Stimulated activated CD8-positive, alpha-beta memory T cell treated with anti-CD3 and anti-CD28 coated beads, Interleukin-4, amount 100 ng/mL, for 48 hours (primary cell): ENCODE data around the gene APOB.

Experiments
- DNase-seq: peaks from one replicate; pipeline ENCODE4 v3.0.0-alpha.2; 2020

APOB gene

DNA sequence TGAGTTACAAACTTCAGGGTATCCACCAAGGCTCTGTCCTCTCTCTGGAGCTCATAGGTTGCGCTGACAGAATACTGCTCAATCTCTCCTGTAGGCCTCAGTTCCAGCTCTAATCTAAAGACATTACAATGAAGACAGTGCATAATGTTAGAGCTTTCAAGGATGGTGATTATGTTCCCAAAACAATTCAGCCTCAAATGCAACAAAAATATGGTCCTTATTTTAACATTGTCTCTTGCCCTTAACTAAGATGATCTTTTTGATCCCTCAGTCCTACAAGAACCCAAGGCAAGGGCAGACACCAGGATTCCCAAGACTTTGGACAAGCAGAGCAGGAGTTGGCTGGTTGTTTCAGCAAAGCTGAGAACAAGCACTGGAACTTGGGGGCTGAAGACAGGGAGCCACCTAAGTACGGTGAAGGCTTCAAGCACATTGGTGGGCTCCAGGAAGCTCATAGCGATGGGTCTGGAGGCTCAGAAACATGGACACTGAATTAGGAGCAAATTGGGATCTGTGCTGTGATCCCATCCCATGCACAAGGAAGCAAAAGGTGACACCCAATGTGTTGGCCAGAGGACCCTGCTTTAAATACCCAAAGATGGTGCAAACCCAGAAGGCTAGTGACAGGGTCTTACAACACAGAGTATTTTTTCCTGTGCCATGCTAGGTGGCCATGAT, 24.7 kb downstream of the APOB start:
- no peak for DNase-seq

DNA sequence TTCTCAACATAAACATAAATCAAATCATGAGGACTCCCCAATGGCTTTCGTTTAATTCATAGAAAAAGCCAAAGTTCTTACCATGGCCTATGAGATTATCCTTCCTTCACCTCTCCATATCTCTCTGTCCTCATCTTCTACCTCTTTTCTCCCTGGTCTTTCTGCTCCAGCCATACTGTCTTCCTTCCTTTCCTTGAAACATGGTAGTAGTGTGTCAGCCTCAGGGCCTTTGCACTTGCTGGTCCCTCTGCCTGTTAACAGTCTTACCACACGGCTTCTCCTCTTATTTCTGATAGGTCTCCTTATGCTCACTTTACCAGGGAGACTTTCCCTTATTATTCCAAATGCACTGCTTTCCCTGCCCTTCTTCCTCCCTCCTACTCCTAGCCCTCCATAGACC, 25.6 kb downstream of the APOB start:
- DNase-seq = no peak

DNA sequence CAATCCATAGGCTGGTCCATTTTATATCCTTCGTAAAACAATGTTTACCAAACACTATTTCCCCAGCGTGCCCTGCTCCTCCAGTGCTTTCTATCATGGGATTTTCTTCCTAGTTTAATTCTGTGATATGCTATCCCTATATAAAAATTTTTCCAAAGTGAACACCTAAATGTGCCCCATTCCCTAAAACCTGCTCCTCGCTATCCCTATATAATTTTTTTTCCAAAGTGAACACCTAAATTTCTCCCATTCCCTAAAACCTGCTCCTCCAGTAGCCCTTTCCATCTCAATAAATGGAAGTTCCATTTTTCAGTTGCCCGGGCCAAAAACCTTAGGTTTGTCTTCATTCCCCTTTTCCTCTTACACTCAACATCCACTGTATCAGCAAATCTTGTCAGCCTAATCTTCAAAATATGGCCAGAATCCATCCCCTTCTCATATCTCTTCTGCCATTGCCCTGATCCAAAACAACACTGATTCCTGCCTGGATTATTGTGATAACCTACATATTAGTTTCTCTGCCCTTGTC, 26.1 kb downstream of the APOB start:
- DNase-seq = no peak

DNA sequence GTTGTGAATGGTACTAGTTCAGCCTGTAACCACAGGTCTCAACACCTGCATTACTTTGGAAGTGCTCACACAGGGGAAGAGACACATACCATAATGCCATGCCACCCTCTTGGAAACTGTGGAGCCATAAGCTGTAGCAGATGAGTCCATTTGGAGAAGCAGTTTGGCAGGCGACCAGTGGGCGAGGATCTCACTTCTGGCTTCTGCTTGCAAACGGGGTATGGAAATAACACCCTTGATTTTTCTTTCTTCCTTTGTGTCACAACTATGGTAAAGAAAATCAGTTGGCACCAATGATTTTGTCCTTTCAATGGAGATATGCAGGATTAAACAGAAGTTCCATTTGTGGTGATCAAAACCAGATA, 28.6 kb downstream of the APOB start:
- no peak for DNase-seq

GRCh38 chr2:21014364-21015280, 29.3 kb downstream of the APOB start:
- no peak for DNase-seq

- no peak for DNase-seq
Measured at GRCh38 chr2:21013043-21013816, 30.6 kb downstream of the APOB start.

GRCh38 chr2:21012557-21012937, 31.3 kb downstream of the APOB start:
- DNase-seq = no peak

GRCh38 chr2:21011876-21012556, 31.9 kb downstream of the APOB start:
- no peak for DNase-seq

- DNase-seq = no peak
Measured at GRCh38 chr2:21011453-21011852, 32.4 kb downstream of the APOB start.

- no peak for DNase-seq
Measured at GRCh38 chr2:21010813-21011439, 32.9 kb downstream of the APOB start.

GRCh38 chr2:21009662-21010225, 34.1 kb downstream of the APOB start:
- no peak for DNase-seq

DNA sequence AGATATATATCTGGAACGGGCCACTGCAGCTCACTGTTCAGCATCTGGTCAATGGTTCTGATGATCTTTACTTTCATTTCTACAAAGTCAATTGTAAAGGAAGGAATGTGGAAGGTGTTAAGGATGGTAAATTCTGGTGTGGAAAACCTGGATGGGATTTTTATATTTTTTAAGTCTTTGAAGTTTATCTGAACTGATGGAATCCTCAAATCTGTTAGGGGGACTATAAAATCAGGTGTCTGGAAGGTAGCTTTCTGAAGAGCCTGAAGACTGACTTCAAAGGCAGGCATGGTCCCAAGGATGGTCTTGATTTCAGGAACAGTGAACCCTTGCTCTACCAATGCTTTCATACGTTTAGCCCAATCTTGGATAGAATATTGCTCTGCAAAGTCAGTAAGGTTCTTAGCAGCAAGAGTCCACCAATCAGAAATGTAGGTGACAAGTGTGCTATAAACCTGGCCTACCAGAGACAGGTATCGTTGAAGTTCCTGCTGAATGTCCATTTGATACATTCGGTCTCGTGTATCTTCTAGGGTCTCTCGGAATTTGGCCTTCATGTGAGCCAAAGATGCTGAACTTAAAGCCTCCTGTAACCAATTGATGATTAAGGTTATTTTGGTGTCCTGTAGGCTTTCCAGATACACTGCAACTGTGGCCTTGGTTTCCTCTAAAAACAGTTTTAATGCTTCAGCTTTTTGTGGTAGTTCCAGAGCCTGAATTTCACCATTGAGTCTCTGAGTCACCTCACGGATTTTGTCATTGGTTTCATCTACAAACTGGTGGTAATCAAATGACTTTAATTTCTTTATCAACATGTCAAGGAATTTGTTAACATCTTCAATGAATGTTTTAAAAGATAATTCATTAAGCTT, 34.8 kb downstream of the APOB start:
- DNase-seq = no peak

- DNase-seq = no peak
Measured at GRCh38 chr2:21008014-21008789, 35.7 kb downstream of the APOB start.

DNA sequence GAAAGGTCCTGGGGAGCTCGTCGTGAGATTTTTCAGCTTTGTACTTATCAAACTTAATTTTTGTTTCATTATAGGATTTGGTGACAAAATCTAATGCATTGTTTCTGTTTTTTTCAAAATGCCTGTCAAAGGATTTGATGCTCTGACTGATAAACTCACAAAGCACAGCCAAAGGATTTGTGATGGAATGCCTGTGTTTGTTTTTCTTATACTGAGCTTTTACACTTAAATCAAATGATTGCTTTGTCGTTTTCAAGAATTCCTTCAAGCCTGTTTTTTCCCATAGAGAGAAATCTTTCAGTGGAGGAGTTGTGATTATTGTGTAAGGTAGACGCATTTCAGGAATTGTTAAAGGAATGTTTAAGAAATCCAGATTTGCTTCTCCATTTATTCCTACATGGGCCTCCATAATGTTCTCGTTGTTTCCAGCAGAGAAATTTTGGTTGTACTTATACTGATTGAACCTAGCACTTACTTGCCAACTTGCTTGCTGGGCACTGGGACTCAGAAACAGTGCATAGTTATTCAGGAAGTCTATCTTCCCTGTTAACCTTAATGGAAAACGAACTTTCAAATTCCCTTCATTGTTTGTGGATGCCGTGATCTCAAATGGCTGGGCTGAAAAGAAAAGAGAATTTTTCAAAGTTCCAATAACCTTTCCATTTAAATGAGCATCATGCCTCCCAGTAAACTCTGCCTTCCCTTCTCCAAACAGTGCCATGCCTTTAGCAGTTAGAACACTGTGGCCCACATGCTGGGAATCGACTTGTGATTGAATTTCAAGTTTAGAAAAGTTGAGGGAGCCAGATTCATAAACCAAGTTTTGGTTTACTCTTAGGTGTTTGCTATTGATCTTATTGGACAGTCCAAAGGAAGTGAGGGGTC, 36.5 kb downstream of the APOB start:
- no peak for DNase-seq

DNA sequence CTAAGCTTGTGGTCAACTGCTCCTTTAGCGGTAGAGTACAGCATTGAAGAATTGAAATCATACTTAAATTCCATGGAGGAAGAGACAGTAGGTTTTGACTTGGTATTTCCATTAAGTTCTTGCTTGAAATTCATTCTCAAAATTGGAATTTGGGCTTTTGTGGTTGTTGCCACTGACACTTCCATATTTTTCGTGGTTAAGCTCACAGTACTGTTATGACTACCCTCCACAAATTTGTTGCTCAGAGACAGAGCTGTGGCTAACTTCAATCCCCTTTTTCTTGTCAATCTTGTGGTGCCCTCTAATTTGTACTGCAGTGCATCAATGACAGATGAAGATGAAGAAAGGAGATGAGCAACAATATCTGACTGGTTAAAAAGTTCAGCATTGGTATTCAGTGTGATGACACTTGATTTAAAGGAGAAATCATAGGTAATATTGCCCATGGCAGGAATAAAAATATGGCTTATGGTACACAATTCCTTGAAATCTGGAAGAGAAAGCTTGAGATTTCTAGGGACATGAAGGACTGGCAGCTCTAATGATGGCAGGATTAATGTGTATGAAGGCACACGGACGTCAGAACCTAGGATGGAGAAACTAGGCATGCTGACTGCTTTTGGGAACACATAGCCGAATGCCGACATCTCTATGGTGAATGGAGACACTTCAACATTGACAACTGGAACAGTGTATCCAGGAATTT, 37.3 kb downstream of the APOB start:
- DNase-seq = no peak

- DNase-seq = no peak
Measured at GRCh38 chr2:21005700-21006422, 38.0 kb downstream of the APOB start.

GRCh38 chr2:21005111-21005699, 38.7 kb downstream of the APOB start:
- DNase-seq = no peak
